ENCODE results near the gene CAD.
"Not testable (repeated sequence)": the region's sequence is repeated elsewhere in the genome, so short reads cannot be mapped to it uniquely, and the experiment has no call there.

The CAD gene

DNA sequence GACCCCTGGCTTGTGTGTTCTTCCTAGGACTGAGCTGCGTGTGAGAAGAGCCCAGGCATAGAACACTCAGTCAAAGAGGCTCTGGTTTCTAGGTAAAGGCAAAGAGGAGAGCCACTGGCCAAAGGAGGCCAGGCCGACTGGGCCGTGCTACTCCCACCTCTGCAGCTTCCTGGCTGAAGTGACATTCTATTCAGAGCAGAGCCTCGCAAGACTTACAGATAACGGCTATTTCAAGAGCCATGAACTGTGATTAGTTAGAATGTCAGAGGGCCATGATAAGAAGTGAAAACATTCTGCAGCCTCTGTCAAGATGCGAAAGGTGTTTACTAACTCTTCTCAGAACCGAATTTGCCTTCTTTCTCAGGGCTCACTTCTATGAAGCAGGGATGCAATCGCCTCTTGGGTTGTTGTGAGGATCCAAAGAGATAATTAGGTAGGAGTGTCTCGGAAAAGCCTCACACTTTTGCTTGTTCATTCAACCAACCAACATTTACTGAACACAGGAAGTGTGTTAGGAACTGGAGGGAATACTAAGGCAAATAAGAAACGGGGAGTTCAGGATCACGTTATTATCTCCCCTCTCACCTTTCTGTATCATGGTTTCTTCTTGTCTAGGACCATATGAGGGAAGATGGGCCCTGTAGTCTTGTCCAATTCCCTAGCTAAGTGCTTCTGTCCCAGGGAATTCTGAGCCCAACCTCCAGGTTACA, 54.6 kb downstream of the CAD start:
- H3K9ac ChIP-seq (ENCODE audit: low read depth, low read length, poor library complexity, severe bottlenecking) = no peak overlapping the region
- H4K20me1 ChIP-seq (ENCODE audit: insufficient read depth, low read length, poor library complexity, severe bottlenecking) = no peaks in the 10 kb centered on the region
- no peaks in the 10 kb centered on the region for H3K36me3 ChIP-seq (ENCODE audit: insufficient read depth, low read length)
- H2AFZ ChIP-seq (ENCODE audit: low read length) = no peak overlapping the region; the same call in 1 of the 2 replicates
- H3K9me3 ChIP-seq (ENCODE audit: insufficient read depth, low read depth, low read length) = no peaks in the 10 kb centered on the region
- no peaks in the 10 kb centered on the region for H3K9me2 ChIP-seq (replicated peaks; ENCODE audit: low read depth, low read length)
- H3K4me1 ChIP-seq (ENCODE audit: insufficient read depth, low read length, poor library complexity, severe bottlenecking) = no peaks in the 10 kb centered on the region
- no peak overlapping the region for H3K4me2 ChIP-seq (ENCODE audit: low read depth, low read length, poor library complexity, severe bottlenecking)
- H3K27me3 ChIP-seq (ENCODE audit: insufficient read depth, low read length, poor library complexity, severe bottlenecking) = no peaks in the 10 kb centered on the region
- H3K4me3 ChIP-seq (ENCODE audit: low read length, poor library complexity, severe bottlenecking) = no peak overlapping the region
- no peaks in the 10 kb centered on the region for H3F3A ChIP-seq (ENCODE audit: low read depth)
- no peaks in the 10 kb centered on the region for H3K79me2 ChIP-seq (ENCODE audit: insufficient read depth, low read length)
- TF ChIP-seq, protein P1, sequence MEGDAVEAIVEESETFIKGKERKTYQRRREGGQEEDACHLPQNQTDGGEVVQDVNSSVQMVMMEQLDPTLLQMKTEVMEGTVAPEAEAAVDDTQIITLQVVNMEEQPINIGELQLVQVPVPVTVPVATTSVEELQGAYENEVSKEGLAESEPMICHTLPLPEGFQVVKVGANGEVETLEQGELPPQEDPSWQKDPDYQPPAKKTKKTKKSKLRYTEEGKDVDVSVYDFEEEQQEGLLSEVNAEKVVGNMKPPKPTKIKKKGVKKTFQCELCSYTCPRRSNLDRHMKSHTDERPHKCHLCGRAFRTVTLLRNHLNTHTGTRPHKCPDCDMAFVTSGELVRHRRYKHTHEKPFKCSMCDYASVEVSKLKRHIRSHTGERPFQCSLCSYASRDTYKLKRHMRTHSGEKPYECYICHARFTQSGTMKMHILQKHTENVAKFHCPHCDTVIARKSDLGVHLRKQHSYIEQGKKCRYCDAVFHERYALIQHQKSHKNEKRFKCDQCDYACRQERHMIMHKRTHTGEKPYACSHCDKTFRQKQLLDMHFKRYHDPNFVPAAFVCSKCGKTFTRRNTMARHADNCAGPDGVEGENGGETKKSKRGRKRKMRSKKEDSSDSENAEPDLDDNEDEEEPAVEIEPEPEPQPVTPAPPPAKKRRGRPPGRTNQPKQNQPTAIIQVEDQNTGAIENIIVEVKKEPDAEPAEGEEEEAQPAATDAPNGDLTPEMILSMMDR (conservative IDR thresholded peaks at IDR 0.05; ENCODE audit: low read length) = no peak
- TF ChIP-seq EZH2phosphoT487 (IDR thresholded peaks at IDR 0.05; ENCODE audit: borderline replicate concordance) = no peak

DNA sequence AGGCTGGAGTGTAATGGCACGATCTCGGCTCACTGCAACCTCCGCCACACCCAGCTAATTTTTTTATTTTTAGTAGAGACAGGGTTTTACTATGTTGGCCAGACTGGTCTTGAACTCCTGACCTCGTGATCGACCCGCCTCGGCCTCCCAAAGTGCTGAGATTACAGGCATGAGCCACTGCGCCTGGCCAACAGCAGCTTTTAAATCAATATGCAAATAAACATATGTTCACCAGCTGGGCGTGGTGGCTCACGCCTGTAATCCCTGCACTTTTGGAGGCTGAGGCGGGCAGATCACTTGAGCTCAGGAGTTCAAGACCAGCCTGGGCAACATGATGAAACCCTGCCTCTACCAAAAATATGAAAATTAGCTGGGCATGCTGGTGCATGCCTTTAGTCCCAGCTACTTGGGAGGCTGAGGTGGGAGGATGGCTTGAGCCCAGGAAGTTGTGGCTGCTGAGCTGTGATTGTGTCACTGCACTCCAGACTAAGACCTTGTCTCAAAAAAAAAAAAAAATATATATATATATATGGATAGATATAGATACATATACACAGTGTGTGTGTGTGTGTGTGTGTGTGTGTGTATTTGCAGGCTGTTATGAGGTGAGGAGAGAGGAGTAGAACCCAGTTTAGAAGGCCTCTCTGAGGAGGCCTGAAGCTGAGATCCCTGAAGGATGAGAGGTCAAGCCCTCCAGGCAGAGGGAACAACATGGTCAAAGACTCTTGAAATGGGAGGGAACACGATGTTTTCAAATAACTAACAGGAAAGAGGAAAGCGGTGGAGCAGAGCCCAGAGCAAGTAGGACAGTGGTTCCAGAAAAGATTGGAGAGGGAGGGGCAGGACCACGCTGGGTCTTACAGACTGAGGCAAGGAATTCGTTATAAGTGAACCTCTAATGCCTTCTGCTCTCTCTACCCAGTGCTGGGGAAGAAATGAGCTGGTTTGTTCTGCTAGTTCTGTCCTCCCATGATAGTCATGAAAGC, 55.7 kb downstream of the CAD start:
- H3K27me3 ChIP-seq (ENCODE audit: insufficient read depth, low read length, poor library complexity, severe bottlenecking); H3K4me3 ChIP-seq (ENCODE audit: low read length, poor library complexity, severe bottlenecking); H3F3A ChIP-seq (ENCODE audit: low read depth); H3K4me1 ChIP-seq (ENCODE audit: insufficient read depth, low read length, poor library complexity, severe bottlenecking); H3K9me2 ChIP-seq (replicated peaks; ENCODE audit: low read depth, low read length); H3K79me2 ChIP-seq (ENCODE audit: insufficient read depth, low read length); H3K9ac ChIP-seq (ENCODE audit: low read depth, low read length, poor library complexity, severe bottlenecking); H3K36me3 ChIP-seq (ENCODE audit: insufficient read depth, low read length); H4K20me1 ChIP-seq (ENCODE audit: insufficient read depth, low read length, poor library complexity, severe bottlenecking); H3K9me3 ChIP-seq (ENCODE audit: insufficient read depth, low read depth, low read length); H3K4me2 ChIP-seq (ENCODE audit: low read depth, low read length, poor library complexity, severe bottlenecking); H2AFZ ChIP-seq (ENCODE audit: low read length): not testable (repeated sequence)

DNA sequence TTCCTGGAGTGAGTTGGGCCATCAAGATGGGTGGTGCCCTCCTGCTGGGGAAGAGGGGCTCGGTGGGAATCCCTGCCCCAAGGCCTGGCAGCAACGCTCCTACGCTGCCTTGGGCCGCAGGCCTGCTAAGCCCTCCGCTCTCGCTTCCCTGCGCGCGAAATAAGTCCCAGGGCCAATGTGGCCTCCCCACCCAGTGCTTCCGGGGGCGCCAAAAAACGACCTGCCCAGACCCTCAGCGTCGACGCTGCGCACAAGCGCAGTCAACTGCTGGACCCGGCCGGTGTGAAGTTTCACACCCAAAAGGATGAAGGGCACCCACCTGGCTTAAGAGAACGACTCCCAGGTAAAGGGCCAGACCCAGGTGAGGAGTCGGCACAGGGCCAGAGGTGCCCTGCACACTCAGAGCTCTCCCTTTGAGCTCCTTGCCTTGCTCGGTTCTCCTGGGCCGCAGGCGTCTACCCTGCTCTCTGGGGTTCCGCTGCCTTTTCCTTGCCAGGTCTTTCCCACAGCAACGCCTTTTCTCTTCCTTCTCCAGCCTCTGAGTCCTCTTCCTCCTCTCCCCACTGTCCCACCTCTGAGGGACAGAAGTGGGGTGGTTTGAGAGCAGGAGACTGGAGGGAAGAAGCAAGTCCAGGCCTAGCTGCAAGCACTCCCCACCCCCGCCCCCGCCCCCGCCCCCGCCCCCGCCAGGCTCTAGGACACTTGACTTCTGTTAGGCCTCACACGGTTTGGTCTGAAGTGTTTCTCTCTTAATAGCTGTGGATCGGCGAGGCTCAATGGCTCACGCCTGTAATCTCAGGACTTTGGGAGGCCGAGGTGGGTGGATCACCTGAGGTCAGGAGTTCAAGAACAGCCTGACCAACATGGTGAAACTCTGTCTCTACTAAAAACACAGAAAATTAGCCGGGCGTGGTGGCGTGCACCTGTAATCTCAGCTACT, 58.3 kb downstream of the CAD start, which contains the start of gene DNAJC5G:
TSS of gene DNAJC5G (plus strand) at position 223 of the 940 bp plus-strand sequence. CDS start 1,296 bp downstream, outside the sequence.
- H4K20me1 ChIP-seq (ENCODE audit: insufficient read depth, low read length, poor library complexity, severe bottlenecking) = no peaks in the 10 kb centered on the region
- no peak within 1 kb of the TSS for H3K4me3 ChIP-seq (ENCODE audit: low read length, poor library complexity, severe bottlenecking)
- H3K4me1 ChIP-seq (ENCODE audit: insufficient read depth, low read length, poor library complexity, severe bottlenecking) = peaks cover 7% of the 10 kb centered on the region
- no peak for TF ChIP-seq EZH2phosphoT487 (IDR thresholded peaks at IDR 0.05; ENCODE audit: borderline replicate concordance)
- TF ChIP-seq, protein P1 (conservative IDR thresholded peaks at IDR 0.05; ENCODE audit: low read length) = no peak
- H3K79me2 ChIP-seq (ENCODE audit: insufficient read depth, low read length) = no peaks in the 10 kb centered on the region
- no peaks in the 10 kb centered on the region for H3K36me3 ChIP-seq (ENCODE audit: insufficient read depth, low read length)
- no peak within 1 kb of the TSS for H3K4me2 ChIP-seq (ENCODE audit: low read depth, low read length, poor library complexity, severe bottlenecking)
- H2AFZ ChIP-seq (ENCODE audit: low read length) = no peak within 1 kb of the TSS
- no peak within 1 kb of the TSS for H3K9ac ChIP-seq (ENCODE audit: low read depth, low read length, poor library complexity, severe bottlenecking)
- H3K27me3 ChIP-seq (ENCODE audit: insufficient read depth, low read length, poor library complexity, severe bottlenecking) = no peaks in the 10 kb centered on the region
- no peaks in the 10 kb centered on the region for H3K9me2 ChIP-seq (replicated peaks; ENCODE audit: low read depth, low read length)
- no peaks in the 10 kb centered on the region for H3K9me3 ChIP-seq (ENCODE audit: insufficient read depth, low read depth, low read length)
- no peaks in the 10 kb centered on the region for H3F3A ChIP-seq (ENCODE audit: low read depth)
